Smooth muscle cell (in vitro differentiated cells): Measurements from ENCODE around the gene HOXB2. TPM values are rescaled to one million over a fixed set of nuclear protein-coding genes. Genes with fewer than 3 reads are reported as not detected.
A peak's percentile ranks its signal among the peaks of the same experiment; 100 is the strongest.

Experiments
- DNase-seq: peaks from one replicate; lab custom pipeline; 2025; ENCODE audit not compliant: unreplicated experiment; lab: John Stamatoyannopoulos, UW
- H2AFZ ChIP-seq: fragments of 200-600 bp; sonication (generic); 2 replicates; pipeline ENCODE4 v1.6.0; 2016; ENCODE audit warnings: antibody characterized with exemption, low read depth, mild to moderate bottlenecking
- H3F3A ChIP-seq: fragments of 200-600 bp; sonication (generic); 2 replicates; pipeline ENCODE4 v1.6.0; 2017; ENCODE audit warnings: antibody characterized with exemption, low read depth
- H3K27ac ChIP-seq: fragments of 200-600 bp; sonication (generic); 2 replicates; pipeline ENCODE4 v1.5.1; 2016; ENCODE audit warnings: low read depth, mild to moderate bottlenecking
- H3K27me3 ChIP-seq: fragments of 200-600 bp; sonication (generic); 2 replicates; pipeline ENCODE4 v1.6.1; 2016; ENCODE audit warnings: low read depth, mild to moderate bottlenecking
- H3K36me3 ChIP-seq: fragments of 200-600 bp; sonication (generic); 2 replicates; pipeline ENCODE4 v1.5.1; 2016; ENCODE audit warnings: low read depth
- H3K4me1 ChIP-seq: fragments of 200-600 bp; sonication (generic); 2 replicates; pipeline ENCODE4 v1.5.1; 2016; ENCODE audit warnings: low read depth
- H3K4me2 ChIP-seq: fragments of 200-600 bp; sonication (generic); 2 replicates; pipeline ENCODE4 v1.6.0; 2016; ENCODE audit warnings: mild to moderate bottlenecking
- H3K4me3 ChIP-seq: fragments of 200-600 bp; sonication (generic); 2 replicates; pipeline ENCODE4 v1.5.1; 2016; ENCODE audit warnings: mild to moderate bottlenecking
- H3K79me2 ChIP-seq: fragments of 200-600 bp; sonication (generic); 2 replicates; pipeline ENCODE4 v1.6.0; 2016; ENCODE audit warnings: low read depth, mild to moderate bottlenecking
- H3K9ac ChIP-seq: fragments of 200-600 bp; sonication (generic); 2 replicates; pipeline ENCODE4 v1.6.0; 2016; ENCODE audit warnings: low read depth
- H3K9me3 ChIP-seq: fragments of 200-600 bp; sonication (generic); replicated peaks from 2 replicates; pipeline ENCODE4 v1.5.1; 2016; ENCODE audit warnings: low read depth
- H4K20me1 ChIP-seq: fragments of 200-600 bp; sonication (generic); 2 replicates; pipeline ENCODE4 v1.6.0; 2016; ENCODE audit warnings: low read depth
- CTCF ChIP-seq: fragments of 200-600 bp; sonication (generic); IDR thresholded peaks from 2 replicates; pipeline ENCODE4 v1.5.1; 2017; ENCODE audit warnings: borderline replicate concordance, mild to moderate bottlenecking, antibody characterized with exemption; ENCODE audit not compliant: insufficient read depth, poor library complexity, severe bottlenecking
- WGBS: methylation state at CpG from one replicate; pipeline ENCODE4 v1.1.7; 2016; ENCODE audit warnings: low lambda C conversion rate; 5-methylcytosine and 5-hydroxymethylcytosine counted together
- polyA plus RNA-seq: library from polyadenylated mRNA; unstranded; fragments of >200 nt; fragmentation: Nextera tagmentation; extraction: Ambion mirVana; gene quantifications from 2 replicates; pipeline ENCODE4 v1.2.1, GENCODE V29; 2016
- total RNA-seq: library from RNA; depleted of rRNA; stranded (reverse); fragments of >200 nt; gene quantifications from 2 replicates; pipeline ENCODE4 v1.2.3, GENCODE V29; 2014

The HOXB2 gene
- total and polyA plus RNA-seq, 2 experiments from 2014 or later, result 26.5 to 40.4 TPM

- peaks cover 8% of the 10 kb centered on the region for H3F3A ChIP-seq
- no peak overlapping the region for H3K9ac ChIP-seq
- DNase-seq, result no peak
- H3K4me2 ChIP-seq, result peak overlapping the region; percentile 59
- no peak overlapping the region for H2AFZ ChIP-seq
- H3K9me3 ChIP-seq, result no peaks in the 10 kb centered on the region
- peak overlapping the region; percentile 28 for H3K27ac ChIP-seq
- H4K20me1 ChIP-seq, result no peaks in the 10 kb centered on the region
- 37% methylated on average over 3 of the region's 3 CpGs for WGBS
- no peaks in the 10 kb centered on the region for H3K79me2 ChIP-seq
- no peak for TF ChIP-seq CTCF
- peaks cover 18% of the 10 kb centered on the region for H3K27me3 ChIP-seq
- no peaks in the 10 kb centered on the region for H3K36me3 ChIP-seq
- H3K4me1 ChIP-seq, result peaks cover 4% of the 10 kb centered on the region
- H3K4me3 ChIP-seq, result no peak overlapping the region
Observed at GRCh38 chr17:48515925-48516900, 28.7 kb downstream of the HOXB2 start.

- 50% methylated on average over 2 of the region's 2 CpGs for WGBS
- H3K9ac ChIP-seq, result no peak overlapping the region
Observed at GRCh38 chr17:48514477-48514876, 30.4 kb downstream of the HOXB2 start.

GRCh38 chr17:48513666-48514455 is 31.0 kb downstream of the HOXB2 start:
- Histone ChIP-seq H3K36me3 (no peaks in the 10 kb centered on the region), H3K4me3 (no peak overlapping the region), H3K9me3 (no peaks in the 10 kb centered on the region), H3K79me2 (no peaks in the 10 kb centered on the region), H3K4me1 (peaks cover 4% of the 10 kb centered on the region), H3K9ac (no peak overlapping the region), H3K27ac (no peak overlapping the region), H3F3A (peaks cover 8% of the 10 kb centered on the region), H3K27me3 (peaks cover 18% of the 10 kb centered on the region), H2AFZ (no peak overlapping the region), H4K20me1 (no peaks in the 10 kb centered on the region), H3K4me2 (peak overlapping the region; percentile 35)
- TF ChIP-seq CTCF, result no peak
- 33% methylated on average over 6 of the region's 6 CpGs for WGBS
- no peak for DNase-seq

More at GRCh38 chr17:48514477-48514876, 30.4 kb downstream of the HOXB2 start:
- Histone ChIP-seq H3K27ac (peak overlapping the region; percentile 28), H3K4me2 (peak overlapping the region; percentile 35), H3K27me3 (peaks cover 18% of the 10 kb centered on the region), H3K36me3 (no peaks in the 10 kb centered on the region), H3K4me1 (peaks cover 4% of the 10 kb centered on the region), H3K9me3 (no peaks in the 10 kb centered on the region), H4K20me1 (no peaks in the 10 kb centered on the region), H3K79me2 (no peaks in the 10 kb centered on the region), H2AFZ (no peak overlapping the region), H3K4me3 (no peak overlapping the region), H3F3A (peaks cover 8% of the 10 kb centered on the region)
- TF ChIP-seq CTCF, result no peak
- DNase-seq, result no peak
